Uterus (tissue), 2 donors: ENCODE data around the gene KRTAP4-1.

ENCODE experiments used
- CTCF ChIP-seq, 4 experiments: fragments of 200-600 bp in 2 of 4; fragments of 450-650 bp in 2 of 4; sonication (generic) in 2 of 4; IDR thresholded peaks; one replicate each; pipeline ENCODE4 v1.5.1; 2016 to 2019; ENCODE audit warnings: antibody characterized with exemption in 4 of 4, mild to moderate bottlenecking in 2 of 4, moderate library complexity in 1 of 4
- POLR2A ChIP-seq, 2 donors: fragments of 450-650 bp; IDR thresholded peaks; one replicate each; pipeline ENCODE4 v1.6.1; 2016; ENCODE audit warnings: antibody characterized with exemption in 2 of 2, mild to moderate bottlenecking in 1 of 2, moderate library complexity in 1 of 2

GRCh38 chr17:41185001-41185400, 290 bp upstream of the KRTAP4-1 start:
- TF ChIP-seq POLR2A (IDR thresholded peaks at IDR 0.05) (no peak), CTCF (IDR thresholded peaks at IDR 0.05) (no peak)
